ENCODE data around the gene HCN1. TPM values are rescaled to one million over a fixed set of nuclear protein-coding genes. Genes with fewer than 3 reads are reported as not detected.

The HCN1 gene
- total and polyA plus RNA-seq, 2 of the 4 experiments (the other 2 are of a cell fraction): not detected

DNA sequence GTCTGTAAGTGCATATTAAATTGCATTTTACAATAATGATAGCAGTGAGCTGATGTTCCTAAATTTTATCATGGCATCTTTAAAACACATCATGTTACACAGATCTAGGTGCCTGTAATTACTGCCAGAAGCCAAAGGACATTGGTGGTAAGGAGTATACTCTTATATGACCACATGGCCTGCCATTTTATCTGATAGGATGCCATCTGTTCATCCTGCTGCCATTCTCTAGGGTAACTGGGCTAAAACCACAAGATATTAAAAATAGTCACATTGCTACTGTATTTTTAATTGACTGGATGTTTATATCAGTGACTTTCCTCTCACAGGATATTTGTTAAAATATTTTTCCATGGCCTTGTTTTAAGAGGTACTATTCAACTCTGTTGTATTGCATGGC lies 53.1 kb downstream of the HCN1 start:
- Histone ChIP-seq H3K79me1 (ENCODE audit: low read depth in 1 of 2, low read length in 2 of 2) (no peaks in the 10 kb centered on the region), H2AFZ (replicated peaks; ENCODE audit: low read length, poor library complexity) (no peak overlapping the region), H3K4me3 (ENCODE audit: insufficient read depth, low read depth, low read length) (no peak overlapping the region), H4K20me1 (ENCODE audit: insufficient read depth, low read length) (no peaks in the 10 kb centered on the region), H2AK9ac (replicated peaks; ENCODE audit: low read depth, low read length, poor library complexity) (no peak overlapping the region), H3K14ac (replicated peaks; ENCODE audit: low read depth, low read length) (no peak overlapping the region), H2BK5ac (ENCODE audit: low read depth, low read length, poor library complexity, severe bottlenecking) (no peak overlapping the region), H4K8ac (ENCODE audit: low read depth in 2 of 2, low read length in 2 of 2) (no peak overlapping the region), H3K9me1 (ENCODE audit: insufficient read depth, low read length) (no peaks in the 10 kb centered on the region), H3K36me3 (ENCODE audit: control insufficient read depth, insufficient read depth, low read length) (no peaks in the 10 kb centered on the region), H2BK20ac (ENCODE audit: low read depth, low read length) (no peak overlapping the region), H3K18ac (ENCODE audit: low read depth, low read length) (no peak overlapping the region), H3K9ac (ENCODE audit: low read depth, low read length) (no peak overlapping the region), H3K27me3 (ENCODE audit: control insufficient read depth, insufficient read depth, low read length) (no peaks in the 10 kb centered on the region), H4K5ac (ENCODE audit: low read depth, low read length) (no peak overlapping the region), H3K23ac (ENCODE audit: low read depth, low read length) (no peak overlapping the region), H2AK5ac (ENCODE audit: low read depth, low read length) (no peak overlapping the region), H3K4me2 (ENCODE audit: low read depth, low read length) (no peak overlapping the region), H3K4ac (ENCODE audit: low read depth, low read length) (no peak overlapping the region), H3K4me1 (ENCODE audit: control insufficient read depth, insufficient read depth, low read length) (no peaks in the 10 kb centered on the region), H3K9me3 (ENCODE audit: control insufficient read depth, insufficient read depth, low read length) (no peaks in the 10 kb centered on the region), H3K56ac (ENCODE audit: extremely low read depth, insufficient read depth, low read length) (no peak overlapping the region), H3K27ac (ENCODE audit: insufficient read depth, low read length) (no peak overlapping the region), H2BK120ac (ENCODE audit: low read depth, low read length) (no peak overlapping the region), H4K91ac (ENCODE audit: insufficient read depth, low read depth, low read length) (no peak overlapping the region), H2BK15ac (ENCODE audit: low read depth, low read length) (no peak overlapping the region)
- TF ChIP-seq, protein P1, sequence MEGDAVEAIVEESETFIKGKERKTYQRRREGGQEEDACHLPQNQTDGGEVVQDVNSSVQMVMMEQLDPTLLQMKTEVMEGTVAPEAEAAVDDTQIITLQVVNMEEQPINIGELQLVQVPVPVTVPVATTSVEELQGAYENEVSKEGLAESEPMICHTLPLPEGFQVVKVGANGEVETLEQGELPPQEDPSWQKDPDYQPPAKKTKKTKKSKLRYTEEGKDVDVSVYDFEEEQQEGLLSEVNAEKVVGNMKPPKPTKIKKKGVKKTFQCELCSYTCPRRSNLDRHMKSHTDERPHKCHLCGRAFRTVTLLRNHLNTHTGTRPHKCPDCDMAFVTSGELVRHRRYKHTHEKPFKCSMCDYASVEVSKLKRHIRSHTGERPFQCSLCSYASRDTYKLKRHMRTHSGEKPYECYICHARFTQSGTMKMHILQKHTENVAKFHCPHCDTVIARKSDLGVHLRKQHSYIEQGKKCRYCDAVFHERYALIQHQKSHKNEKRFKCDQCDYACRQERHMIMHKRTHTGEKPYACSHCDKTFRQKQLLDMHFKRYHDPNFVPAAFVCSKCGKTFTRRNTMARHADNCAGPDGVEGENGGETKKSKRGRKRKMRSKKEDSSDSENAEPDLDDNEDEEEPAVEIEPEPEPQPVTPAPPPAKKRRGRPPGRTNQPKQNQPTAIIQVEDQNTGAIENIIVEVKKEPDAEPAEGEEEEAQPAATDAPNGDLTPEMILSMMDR (conservative IDR thresholded peaks at IDR 0.05; ENCODE audit: low read depth, low read length): no peak
- TF ChIP-seq NFE2L2 (IDR thresholded peaks at IDR 0.05; ENCODE audit: low read depth, low read length) (no peak), CHD1 (IDR thresholded peaks at IDR 0.05; ENCODE audit: low read depth, low read length) (no peak), MXI1 (IDR thresholded peaks at IDR 0.05; ENCODE audit: borderline replicate concordance, low read depth, low read length) (no peak), RAD21 (IDR thresholded peaks at IDR 0.05; ENCODE audit: low read length) (no peak), MAZ (IDR thresholded peaks at IDR 0.05; ENCODE audit: borderline replicate concordance, low read depth, low read length) (no peak), RCOR1 (IDR thresholded peaks at IDR 0.05; ENCODE audit: insufficient replicate concordance, low read length) (no peak), POLR2A (IDR thresholded peaks at IDR 0.05; ENCODE audit: low read depth, low read length) (no peak), CEBPB (IDR thresholded peaks at IDR 0.05; ENCODE audit: low read depth, low read length) (no peak)
- DNase-seq (no peak), ATAC-seq (ENCODE audit: low read depth) (no peak)
- in situ Hi-C loops (cut with MboI; ENCODE audit: low sequenced_read_pairs) (no loop called here), dilution Hi-C loops (cut with HindIII; ENCODE audit: low sequenced_read_pairs, unreplicated experiment) (no loop called here), intact Hi-C loops (cut with micrococcal nuclease) (no loop called here)
- CTCF ChIA-PET: no interaction called here
- BruUV-seq (replicated peaks): no TSS peak
- POLR2A ChIA-PET (ENCODE audit: unreplicated experiment): no interaction called here

Measured in IMR-90 (cell line).